Measurements from ENCODE around the gene SMIM22. TPM values are rescaled to one million over a fixed set of nuclear protein-coding genes. Genes with fewer than 3 reads are reported as not detected.

The SMIM22 gene
- total and polyA plus RNA-seq, 2 of the 8 experiments (the other 6 are each of a cell fraction or from before 2014, with no cell fraction given): not detected

GRCh38 chr16:4752351-4753100, 42.6 kb upstream of the SMIM22 start:
- no peaks in the 10 kb centered on the region for H3K23me2 ChIP-seq (ENCODE audit: low read depth, low read length)
- DNase-seq (ENCODE audit: low read depth in 1 of 2, low spot score in 2 of 2) (no peak), FAIRE-seq (no peak)
- H2AK5ac ChIP-seq (ENCODE audit: low read depth, low read length): no peak overlapping the region
- no peak overlapping the region for H2BK12ac ChIP-seq (ENCODE audit: low read depth, low read length)
- CTCF ChIA-PET (ENCODE audit: partially characterized antibody): interaction anchor here (1.0 kb wide), 1 partner anchor 14 kb away, joined by 3 read pairs; no protein-coding TSS in a partner anchor
- H3K27me3 ChIP-seq (replicated peaks in 1 of 4; ENCODE audit: control insufficient read depth in 3 of 4, extremely low read depth in 1 of 4, insufficient read depth in 3 of 4, low read length in 3 of 4): no peaks in the 10 kb centered on the region
- no peak overlapping the region for H2BK120ac ChIP-seq (replicated peaks; ENCODE audit: low read depth, low read length)
- no peak overlapping the region for H2AFZ ChIP-seq (ENCODE audit: low read length)
- H3K79me1 ChIP-seq (ENCODE audit: low read depth, low read length): no peaks in the 10 kb centered on the region; the same call in none of the 2 replicates
- POLR2A ChIA-PET (ENCODE audit: partially characterized antibody): interaction anchor here (1.0 to 2.9 kb wide), 3 partner anchors 8 to 18 kb away, joined by 4 to 16 read pairs (median 6); partner anchors contain the start of genes ANKS3 and DNAAF8
- peaks cover 0 to 3% of the 10 kb centered on the region in 2 experiments for H4K20me1 ChIP-seq (replicated peaks in 1 of 2; ENCODE audit: control insufficient read depth in 1 of 2, insufficient read depth in 2 of 2, low read length in 2 of 2)
- no peaks in the 10 kb centered on the region for H3K4me1 ChIP-seq (replicated peaks in 1 of 4; ENCODE audit: control insufficient read depth in 3 of 4, insufficient read depth in 4 of 4, low read length in 3 of 4)
- H3K56ac ChIP-seq (replicated peaks; ENCODE audit: insufficient read length, low read depth, low read length): no peak overlapping the region
- H3K23ac ChIP-seq (ENCODE audit: insufficient read length): no peak overlapping the region
- H3K18ac ChIP-seq (ENCODE audit: extremely low read depth, low read length): no peak overlapping the region
- no peak overlapping the region for H2BK5ac ChIP-seq (ENCODE audit: low read depth, low read length)
- no peak overlapping the region for H2BK20ac ChIP-seq (ENCODE audit: low read length)
- H3K27ac ChIP-seq (ENCODE audit: low read depth, low read length): no peak overlapping the region
- H4K8ac ChIP-seq (ENCODE audit: extremely low read depth, insufficient read depth, low read length): peak overlapping the region; percentile 11; the same call in 1 of the 2 replicates
- peaks cover 3 to 31% (median 22%) of the 10 kb centered on the region in 4 experiments; a peak in 6 of 8 replicates for H3K36me3 ChIP-seq (ENCODE audit: control insufficient read depth in 2 of 4, insufficient read depth in 4 of 4, low read length in 3 of 4)
- 97% methylated on average over 44 of the region's 44 CpGs; no CpG with 5 or more reads in 1 of the 2 experiments for WGBS, 2 experiments (ENCODE audit: extremely low coverage in 1 of 2, insufficient coverage in 1 of 2, insufficient read length in 1 of 2, insufficient replicate concordance in 2 of 2, low coverage in 1 of 2, low lambda C conversion rate in 2 of 2, missing lambda C conversion rate in 1 of 2)
- H3K9me3 ChIP-seq (ENCODE audit: insufficient read depth in 2 of 2, low read depth in 1 of 2, low read length in 1 of 2): peaks cover 0 to 5% of the 10 kb centered on the region in 2 experiments; a peak in 1 of 4 replicates
- no peak overlapping the region for H3K14ac ChIP-seq (ENCODE audit: insufficient read length)
- H3K4ac ChIP-seq (replicated peaks; ENCODE audit: insufficient read length, low read depth, low read length): no peak overlapping the region
- H4K91ac ChIP-seq (replicated peaks; ENCODE audit: insufficient read length, low read length): no peak overlapping the region
- H3K4me2 ChIP-seq (ENCODE audit: insufficient read depth in 1 of 2, low read depth in 2 of 2, low read length in 2 of 2): no peak overlapping the region
- no peak overlapping the region for H3K4me3 ChIP-seq (ENCODE audit: extremely low read depth in 1 of 4, insufficient read depth in 2 of 4, low read depth in 3 of 4, low read length in 4 of 4)
- TF ChIP-seq POLR2AphosphoS5 (IDR thresholded peaks at IDR 0.05; ENCODE audit: low read depth, low read length): no peak
- no peak for TF ChIP-seq BACH1 (IDR thresholded peaks at IDR 0.05; ENCODE audit: low read length)
- no peak for TF ChIP-seq YY1 (IDR thresholded peaks at IDR 0.05; ENCODE audit: low read depth, low read length)
- TF ChIP-seq GABPA (IDR thresholded peaks at IDR 0.05; ENCODE audit: borderline replicate concordance, insufficient read depth, low read length): no peak
- H3K79me2 ChIP-seq (ENCODE audit: control insufficient read depth in 1 of 2, insufficient read depth in 2 of 2, low read length in 2 of 2): no peaks in the 10 kb centered on the region
- no peak overlapping the region for H4K5ac ChIP-seq (ENCODE audit: insufficient read length, low read depth, low read length)
- H2BK15ac ChIP-seq (ENCODE audit: low read length): no peak overlapping the region
- H3K9ac ChIP-seq (replicated peaks in 1 of 4; ENCODE audit: extremely low read depth in 1 of 4, low read depth in 3 of 4, low read length in 3 of 4): no peak overlapping the region

All from H1 (cell line).